Skin epidermis (tissue), 12 donors: ENCODE results near the gene IL17C.
"Not testable (repeated sequence)": the region's sequence is repeated elsewhere in the genome, so short reads cannot be mapped to it uniquely, and the experiment has no call there.

Source experiments
- H3K27ac ChIP-seq, 21 experiments: fragments of 200-600 bp; sonication (generic) in 11 of 21; one replicate each; pipeline ENCODE4 v1.5.0; 2020; ENCODE audit warnings: mild to moderate bottlenecking in 3 of 21, inconsistent platforms in 2 of 21, moderate library complexity in 2 of 21
- H3K4me3 ChIP-seq, 7 experiments: fragments of 200-600 bp; sonication (generic) in 2 of 7; one replicate each; pipeline ENCODE4 v1.5.0; 2020; ENCODE audit warnings: inconsistent platforms in 2 of 7, mild to moderate bottlenecking in 2 of 7, moderate library complexity in 1 of 7

The IL17C gene

GRCh38 chr16:88653101-88653500, 14.7 kb downstream of the IL17C start:
- Histone ChIP-seq H3K4me3 (no peak overlapping the region), H3K27ac (no peak overlapping the region)

- H3K4me3 ChIP-seq, result no peak overlapping the region
- H3K27ac ChIP-seq, result no peak overlapping the region
Observed at GRCh38 chr16:88653596-88654362, 15.4 kb downstream of the IL17C start.

- Histone ChIP-seq H3K4me3 (no peak overlapping the region), H3K27ac (no peak overlapping the region)
Observed at GRCh38 chr16:88654363-88655052, 16.1 kb downstream of the IL17C start.

DNA sequence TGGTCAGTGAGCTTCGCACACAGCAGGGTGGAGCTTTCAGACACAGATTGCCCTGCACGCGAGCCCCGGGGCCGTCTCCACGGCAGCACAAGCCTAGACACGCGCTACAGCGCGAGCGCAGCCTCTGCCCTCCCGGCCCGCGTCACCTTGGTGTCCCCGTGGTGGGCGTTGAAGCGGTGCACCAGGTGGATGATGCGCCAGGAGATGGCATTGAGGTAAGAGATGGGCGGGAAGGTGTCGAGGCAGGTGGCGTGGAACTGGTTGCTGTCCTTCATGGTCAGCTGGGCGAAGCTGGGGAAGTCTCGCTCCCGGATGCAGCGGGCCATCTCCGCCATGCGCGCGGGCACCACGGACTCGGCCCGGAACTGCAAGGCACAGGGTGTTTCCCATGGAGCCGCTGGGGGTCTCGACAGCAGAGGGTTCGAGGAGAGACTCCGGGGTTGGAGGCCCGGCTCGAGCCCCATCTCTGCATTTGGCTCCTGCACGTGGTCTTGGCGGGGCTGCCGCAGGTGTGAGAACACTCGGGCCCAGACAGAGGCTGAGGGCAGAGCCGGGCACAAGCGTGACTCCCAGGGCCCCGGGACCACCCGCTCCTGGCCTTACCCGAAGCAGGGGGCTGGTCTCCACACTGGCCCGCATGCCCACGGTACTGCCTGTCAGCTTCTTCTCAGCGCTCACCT, 16.8 kb downstream of the IL17C start:
- H3K4me3 ChIP-seq, result no peak overlapping the region
- no peak overlapping the region for H3K27ac ChIP-seq

- H3K4me3 ChIP-seq, result no peak overlapping the region
- no peak overlapping the region for H3K27ac ChIP-seq
Observed at GRCh38 chr16:88655733-88656281, 17.4 kb downstream of the IL17C start.

GRCh38 chr16:88656291-88656980, 18.1 kb downstream of the IL17C start:
- H3K4me3 ChIP-seq, result no peak overlapping the region
- no peak overlapping the region for H3K27ac ChIP-seq

- H3K27ac ChIP-seq, result no peak overlapping the region
- no peak overlapping the region for H3K4me3 ChIP-seq
Observed at GRCh38 chr16:88657371-88657770, 19.0 kb downstream of the IL17C start.

- H3K27ac ChIP-seq, result no peak overlapping the region
- no peak overlapping the region for H3K4me3 ChIP-seq
Observed at GRCh38 chr16:88658714-88659113, 20.3 kb downstream of the IL17C start.

DNA sequence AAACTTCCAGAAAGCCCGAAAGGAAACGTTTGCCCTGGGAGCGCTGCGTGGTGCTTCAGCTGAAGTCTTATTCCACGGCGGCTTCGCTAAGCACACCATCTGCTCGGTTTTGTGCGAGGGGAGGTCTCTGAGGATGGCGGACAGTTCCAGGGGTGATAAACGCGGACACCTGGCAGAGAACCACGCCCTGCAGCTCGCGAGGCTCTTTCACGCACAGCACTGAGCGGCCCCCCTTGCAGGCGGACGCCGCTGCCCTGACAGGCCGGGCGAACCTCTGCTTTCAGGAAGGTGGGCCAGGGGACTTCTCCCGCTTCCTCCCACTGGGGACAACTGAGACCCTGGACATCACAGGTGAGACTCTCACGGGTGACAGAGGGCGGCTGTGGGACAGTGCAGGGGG, 20.8 kb downstream of the IL17C start:
- Histone ChIP-seq H3K4me3 (no peak overlapping the region), H3K27ac (no peak overlapping the region)

- no peak overlapping the region for H3K27ac ChIP-seq
- H3K4me3 ChIP-seq, result no peak overlapping the region
Observed at GRCh38 chr16:88661468-88661867, 23.1 kb downstream of the IL17C start.

- Histone ChIP-seq H3K27ac (peak overlapping the region; percentile 52 to 96 (median 90)), H3K4me3 (peak overlapping the region; percentile 55 to 94 (median 79))
Observed at GRCh38 chr16:88662222-88662842, 24.0 kb downstream of the IL17C start.

DNA sequence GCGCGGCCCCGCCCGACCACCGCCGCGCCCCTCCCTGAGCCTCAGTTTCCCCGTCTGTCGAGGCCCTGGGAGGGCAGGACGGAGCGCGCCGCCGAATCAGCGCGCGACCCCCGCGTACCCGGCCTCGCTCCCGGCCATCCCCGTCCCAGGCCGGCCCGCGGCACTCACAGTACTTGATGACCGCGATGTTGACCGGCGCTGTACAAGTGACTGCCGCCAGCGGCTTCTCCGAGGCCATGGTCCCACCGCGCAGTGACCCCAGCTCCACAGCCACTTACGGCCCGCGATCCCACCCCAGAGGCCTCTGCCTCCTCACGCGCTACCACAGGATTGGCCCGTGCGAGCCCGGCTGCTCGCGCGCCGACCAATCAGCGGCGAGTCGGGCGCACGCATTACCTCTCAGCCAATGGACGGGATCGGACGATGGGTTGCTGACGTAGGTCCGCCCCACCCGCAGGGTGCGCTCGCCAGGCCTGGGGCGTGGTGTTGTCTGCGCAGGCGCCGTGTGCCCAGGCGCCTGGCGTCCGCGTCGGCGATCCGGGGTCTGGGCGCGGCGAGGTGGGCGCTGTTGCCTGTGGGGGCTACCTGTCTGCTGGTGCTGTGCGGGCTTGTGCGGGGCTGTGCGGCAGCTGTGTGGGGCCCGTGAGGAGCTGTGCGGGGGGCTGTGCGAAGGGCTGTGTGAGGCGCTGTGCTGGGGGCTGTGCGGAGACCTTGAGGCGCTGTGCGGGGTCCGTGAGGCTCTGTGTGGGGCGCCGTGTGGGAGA, 24.7 kb downstream of the IL17C start, which contains the start of gene MVD:
Gene MVD, minus strand, starts transcription at position 249 of the 764 bp plus-strand sequence. Its CDS starts 11 bp downstream, at position 238.
- H3K27ac ChIP-seq, result peak within 1 kb of the TSS; percentile 52 to 96 (median 91)
- peak within 1 kb of the TSS; percentile 55 to 94 (median 79) for H3K4me3 ChIP-seq

DNA sequence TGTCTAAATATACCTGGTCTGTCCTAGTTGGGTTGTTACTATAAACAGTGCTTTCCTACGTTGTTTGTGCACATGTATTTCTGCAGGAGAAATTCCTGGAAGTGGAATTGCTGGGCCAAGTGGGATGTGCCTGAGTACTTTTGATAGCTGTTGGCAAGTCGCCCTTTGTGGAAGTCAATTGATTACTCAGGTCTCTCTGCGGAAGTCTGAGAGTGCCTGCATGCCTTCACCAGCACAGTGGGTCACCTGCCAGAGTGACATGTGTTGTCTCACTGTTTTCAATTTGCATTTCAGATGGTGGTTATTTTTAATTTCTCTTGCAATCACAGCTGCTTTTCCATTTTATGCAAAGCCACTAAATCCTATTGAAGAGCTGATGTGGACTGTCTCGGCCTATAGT, 26.8 kb downstream of the IL17C start:
- Histone ChIP-seq H3K4me3 (no peak overlapping the region), H3K27ac (no peak overlapping the region)

DNA sequence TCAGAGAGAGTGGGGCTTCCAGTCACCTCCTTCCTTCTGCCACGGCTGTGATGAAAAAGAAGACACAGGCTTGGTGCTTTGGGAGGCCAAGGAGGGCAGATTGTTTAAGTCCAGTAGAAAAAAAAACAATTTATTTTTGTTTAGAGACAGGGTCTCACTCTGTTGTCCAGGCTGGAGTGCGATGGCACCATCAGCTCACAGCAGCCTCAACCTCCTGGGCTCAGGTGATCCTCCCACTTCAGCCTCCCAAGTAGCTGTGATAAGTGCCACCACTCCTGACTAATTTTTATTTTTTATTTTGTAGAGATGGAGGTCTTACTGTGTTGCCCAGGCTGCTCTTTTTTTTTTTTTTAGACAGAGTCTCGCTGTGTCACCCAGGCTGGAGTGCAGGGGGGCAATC, 27.2 kb downstream of the IL17C start:
- Histone ChIP-seq H3K27ac (no peak overlapping the region), H3K4me3 (no peak overlapping the region)

DNA sequence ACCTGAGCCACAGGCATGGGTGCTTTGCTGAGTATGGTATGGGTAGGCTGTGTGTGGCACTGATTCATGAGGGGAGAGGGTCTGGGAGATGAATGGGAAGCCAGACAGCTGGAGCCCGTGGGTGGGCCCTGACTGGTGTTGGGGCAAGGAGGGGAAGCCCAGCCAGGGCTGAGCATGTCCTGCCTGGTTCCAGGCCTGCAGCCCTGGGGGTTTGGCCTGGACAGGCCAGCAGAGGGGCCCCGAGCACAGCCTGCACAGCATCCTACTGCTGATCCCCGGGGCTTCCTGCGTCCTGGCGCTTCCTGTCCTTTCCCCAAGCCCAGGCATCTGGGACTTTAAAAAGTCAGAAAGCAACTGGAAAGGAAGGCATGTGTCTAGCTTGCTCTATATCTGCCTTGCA, 29.1 kb downstream of the IL17C start:
- H3K27ac ChIP-seq, result no peak overlapping the region
- no peak overlapping the region for H3K4me3 ChIP-seq

DNA sequence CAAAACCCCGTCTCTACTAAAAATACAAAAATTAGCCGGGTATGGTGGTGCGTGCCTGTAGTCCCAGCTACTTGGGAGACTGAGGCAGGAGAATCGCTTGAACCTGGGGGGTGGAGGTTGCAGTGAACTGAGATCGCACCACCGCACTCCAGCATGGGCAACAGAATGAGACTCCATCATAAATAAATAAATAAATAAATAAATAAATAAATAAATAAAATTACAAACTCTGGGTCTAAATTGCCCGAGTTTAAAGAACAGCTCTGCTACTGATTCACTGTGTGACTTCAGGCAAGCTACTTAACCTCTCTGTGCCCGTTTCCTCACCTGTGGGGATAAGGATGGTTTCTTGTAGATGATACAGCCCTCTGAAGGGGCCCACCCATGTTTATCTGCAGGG, 31.1 kb downstream of the IL17C start:
- H3K4me3 ChIP-seq, H3K27ac ChIP-seq: not testable (repeated sequence)

GRCh38 chr16:88669980-88670379, 31.6 kb downstream of the IL17C start:
- Histone ChIP-seq H3K27ac (no peak overlapping the region), H3K4me3 (no peak overlapping the region)

- Histone ChIP-seq H3K27ac (no peak overlapping the region), H3K4me3 (no peak overlapping the region)
Observed at GRCh38 chr16:88671806-88672205, 33.4 kb downstream of the IL17C start.

DNA sequence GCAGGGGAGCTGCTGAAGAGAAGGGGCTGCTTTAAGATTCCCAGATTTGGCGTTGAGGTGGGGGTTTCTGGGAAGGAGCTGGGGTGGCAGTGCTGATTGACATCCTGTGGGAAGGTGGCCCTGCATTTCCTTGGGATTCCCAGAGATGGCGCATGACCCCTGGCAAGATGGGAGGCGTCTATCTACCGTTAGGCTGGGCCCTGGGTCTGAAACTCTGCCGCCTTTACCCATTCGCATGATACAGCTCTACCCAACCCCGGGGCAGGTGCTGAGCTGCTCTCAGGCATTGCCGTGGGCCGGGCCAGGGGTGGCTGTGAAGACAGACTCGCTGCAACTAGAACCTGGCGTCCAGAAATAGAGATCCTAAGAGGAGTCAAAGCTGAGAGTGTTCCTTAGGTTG, 34.4 kb downstream of the IL17C start:
- no peak overlapping the region for H3K4me3 ChIP-seq
- no peak overlapping the region for H3K27ac ChIP-seq
